Measurements from ENCODE around the gene SLC25A23.

DNA sequence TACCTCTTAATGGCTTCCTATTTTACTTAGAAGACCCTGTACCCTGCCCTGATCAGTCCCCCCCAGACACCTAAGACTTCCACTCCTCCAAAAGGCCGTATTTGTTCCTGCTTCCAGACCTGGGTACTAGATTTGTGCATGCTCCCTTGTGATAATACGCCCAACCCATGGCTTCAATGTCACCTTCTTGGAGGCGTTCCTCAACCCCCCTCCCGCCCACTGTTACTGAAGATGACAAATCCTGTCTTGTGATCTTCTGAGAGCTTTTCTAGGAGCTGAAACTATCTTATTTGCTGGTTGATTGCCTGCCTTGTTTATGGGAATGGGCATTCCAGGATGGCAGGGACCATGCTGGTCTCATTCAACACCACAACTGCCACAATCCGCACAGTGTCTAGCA lies 9.4 kb downstream of the SLC25A23 start:
- TF ChIP-seq GATA2 (IDR thresholded peaks at IDR 0.05; ENCODE audit: low read depth, low read length) (no peak), GATA3 (IDR thresholded peaks at IDR 0.05; ENCODE audit: low read depth, low read length) (no peak)
